ENCODE results near the gene GHRHR.

GHRHR gene

GRCh38 chr7:30920021-30920583, 43.7 kb upstream of the GHRHR start:
- H3K36me3 ChIP-seq (ENCODE audit: insufficient read depth), result no peaks in the 10 kb centered on the region
- no peak overlapping the region for H3K4me3 ChIP-seq (IDR thresholded peaks at IDR 0.05; ENCODE audit: insufficient read depth, low read depth, low read length)
- H4K20me1 ChIP-seq (ENCODE audit: insufficient read depth), result no peaks in the 10 kb centered on the region
- no peaks in the 10 kb centered on the region for H3K79me2 ChIP-seq (ENCODE audit: insufficient read depth, low read depth)
- H3K4me1 ChIP-seq (ENCODE audit: low read depth, poor library complexity, severe bottlenecking), result no peaks in the 10 kb centered on the region
- H3K27ac ChIP-seq, result no peak overlapping the region
- no peak overlapping the region for H3K9ac ChIP-seq
- no peak overlapping the region for H3K4me2 ChIP-seq
- no peaks in the 10 kb centered on the region for H3K27me3 ChIP-seq (ENCODE audit: insufficient read depth, low read depth)
- H2AFZ ChIP-seq (ENCODE audit: low read depth), result no peak overlapping the region
- no peak for TF ChIP-seq CTCF (conservative IDR thresholded peaks at IDR 0.05; ENCODE audit: low read depth, low read length)

GRCh38 chr7:30920584-30921539, 42.9 kb upstream of the GHRHR start:
- Histone ChIP-seq H4K20me1 (ENCODE audit: insufficient read depth) (no peaks in the 10 kb centered on the region), H3K27ac (no peak overlapping the region), H3K36me3 (ENCODE audit: insufficient read depth) (no peaks in the 10 kb centered on the region), H3K4me1 (ENCODE audit: low read depth, poor library complexity, severe bottlenecking) (no peaks in the 10 kb centered on the region), H3K79me2 (ENCODE audit: insufficient read depth, low read depth) (no peaks in the 10 kb centered on the region), H2AFZ (ENCODE audit: low read depth) (no peak overlapping the region), H3K27me3 (ENCODE audit: insufficient read depth, low read depth) (no peaks in the 10 kb centered on the region), H3K4me2 (no peak overlapping the region), H3K9ac (no peak overlapping the region), H3K4me3 (IDR thresholded peaks at IDR 0.05; ENCODE audit: insufficient read depth, low read depth, low read length) (no peak overlapping the region)
- no peak for TF ChIP-seq CTCF (conservative IDR thresholded peaks at IDR 0.05; ENCODE audit: low read depth, low read length)

- Histone ChIP-seq H3K9ac (no peak overlapping the region), H3K4me2 (no peak overlapping the region), H3K27ac (no peak overlapping the region), H4K20me1 (ENCODE audit: insufficient read depth) (no peaks in the 10 kb centered on the region), H3K4me3 (IDR thresholded peaks at IDR 0.05; ENCODE audit: insufficient read depth, low read depth, low read length) (no peak overlapping the region), H2AFZ (ENCODE audit: low read depth) (no peak overlapping the region), H3K27me3 (ENCODE audit: insufficient read depth, low read depth) (no peaks in the 10 kb centered on the region), H3K36me3 (ENCODE audit: insufficient read depth) (no peaks in the 10 kb centered on the region), H3K79me2 (ENCODE audit: insufficient read depth, low read depth) (no peaks in the 10 kb centered on the region), H3K4me1 (ENCODE audit: low read depth, poor library complexity, severe bottlenecking) (no peaks in the 10 kb centered on the region)
- no peak for TF ChIP-seq CTCF (conservative IDR thresholded peaks at IDR 0.05; ENCODE audit: low read depth, low read length)
These were observed 42.0 kb upstream of the GHRHR start for GRCh38 chr7:30921540-30922401.

- Histone ChIP-seq H4K20me1 (ENCODE audit: insufficient read depth) (no peaks in the 10 kb centered on the region), H3K27ac (no peak overlapping the region), H3K4me3 (IDR thresholded peaks at IDR 0.05; ENCODE audit: insufficient read depth, low read depth, low read length) (no peak overlapping the region), H3K36me3 (ENCODE audit: insufficient read depth) (no peaks in the 10 kb centered on the region), H3K9ac (no peak overlapping the region), H3K4me2 (no peak overlapping the region), H3K4me1 (ENCODE audit: low read depth, poor library complexity, severe bottlenecking) (no peaks in the 10 kb centered on the region), H2AFZ (ENCODE audit: low read depth) (no peak overlapping the region), H3K27me3 (ENCODE audit: insufficient read depth, low read depth) (no peaks in the 10 kb centered on the region), H3K79me2 (ENCODE audit: insufficient read depth, low read depth) (no peaks in the 10 kb centered on the region)
- no peak for TF ChIP-seq CTCF (conservative IDR thresholded peaks at IDR 0.05; ENCODE audit: low read depth, low read length)
These were observed 41.2 kb upstream of the GHRHR start for GRCh38 chr7:30922596-30922995.

All from KMS-11 (cell line).